ENCODE data around the gene TESMIN. TPM values are rescaled to one million over a fixed set of nuclear protein-coding genes. Genes with fewer than 3 reads are reported as not detected.

Gene TESMIN
- total and polyA plus RNA-seq, 2 donors: 0.70 to 1.0 TPM

DNA sequence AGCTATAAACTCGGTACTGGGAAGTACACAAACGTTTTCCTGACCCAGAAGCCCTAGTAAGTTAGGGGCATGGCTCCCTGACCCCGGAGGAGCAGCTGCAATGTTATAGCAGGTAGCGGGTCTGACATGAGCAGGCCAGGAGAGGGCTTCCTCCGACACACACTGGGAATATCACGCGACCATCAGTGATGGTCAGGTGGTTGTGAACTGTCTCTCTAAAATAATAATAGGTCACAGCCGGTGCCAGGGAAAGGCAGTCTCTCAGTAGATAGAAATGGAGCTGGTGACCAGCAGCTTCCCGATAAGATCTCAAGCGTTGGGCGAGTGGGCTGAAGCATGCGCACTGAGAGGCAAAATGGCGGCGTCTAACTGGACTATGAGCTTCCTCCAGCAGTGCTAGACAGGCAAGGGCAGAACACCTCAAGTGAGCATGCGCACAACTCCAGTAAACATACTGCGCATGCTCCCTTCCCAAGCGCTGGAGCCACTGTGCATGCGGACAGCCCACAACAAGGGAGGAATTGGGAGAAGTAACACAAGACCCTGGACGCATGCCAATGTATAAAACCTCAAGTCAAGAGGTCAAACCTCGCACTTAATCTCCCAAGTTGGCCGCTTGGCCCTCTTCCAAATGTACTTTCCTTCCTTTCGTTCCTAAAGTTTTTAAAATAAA lies 22.3 kb upstream of the TESMIN start:
- Histone ChIP-seq H3K4me1 (ENCODE audit: insufficient read depth) (no peaks in the 10 kb centered on the region), H3K36me3 (ENCODE audit: insufficient read depth) (peaks cover 4% of the 10 kb centered on the region), H3K4me3 (ENCODE audit: low read depth, low read length) (no peak overlapping the region), H3K27ac (ENCODE audit: low read depth) (no peak overlapping the region)
- DNase-seq (ENCODE audit: extremely low spot score): no peak
- WGBS: 67% methylated on average over 22 of the region's 22 CpGs

- peaks cover 4% of the 10 kb centered on the region for H3K36me3 ChIP-seq (ENCODE audit: insufficient read depth)
- WGBS: 94% methylated on average over 20 of the region's 20 CpGs
Observed at GRCh38 chr11:68772936-68773335, 21.6 kb upstream of the TESMIN start.

GRCh38 chr11:68770781-68771180 lies 19.5 kb upstream of the TESMIN start:
- Histone ChIP-seq H3K27ac (ENCODE audit: low read depth) (no peak overlapping the region), H3K4me1 (ENCODE audit: insufficient read depth) (no peaks in the 10 kb centered on the region), H3K4me3 (ENCODE audit: low read depth, low read length) (no peak overlapping the region), H3K36me3 (ENCODE audit: insufficient read depth) (peaks cover 4% of the 10 kb centered on the region)
- no peak for DNase-seq (ENCODE audit: extremely low spot score)
- 82% methylated on average over 12 of the region's 12 CpGs for WGBS

More at GRCh38 chr11:68772936-68773335, 21.6 kb upstream of the TESMIN start:
- no peak overlapping the region for H3K4me3 ChIP-seq (ENCODE audit: low read depth, low read length)
- H3K4me1 ChIP-seq (ENCODE audit: insufficient read depth): no peaks in the 10 kb centered on the region
- H3K27ac ChIP-seq (ENCODE audit: low read depth): no peak overlapping the region
- DNase-seq (ENCODE audit: extremely low spot score): no peak

DNA sequence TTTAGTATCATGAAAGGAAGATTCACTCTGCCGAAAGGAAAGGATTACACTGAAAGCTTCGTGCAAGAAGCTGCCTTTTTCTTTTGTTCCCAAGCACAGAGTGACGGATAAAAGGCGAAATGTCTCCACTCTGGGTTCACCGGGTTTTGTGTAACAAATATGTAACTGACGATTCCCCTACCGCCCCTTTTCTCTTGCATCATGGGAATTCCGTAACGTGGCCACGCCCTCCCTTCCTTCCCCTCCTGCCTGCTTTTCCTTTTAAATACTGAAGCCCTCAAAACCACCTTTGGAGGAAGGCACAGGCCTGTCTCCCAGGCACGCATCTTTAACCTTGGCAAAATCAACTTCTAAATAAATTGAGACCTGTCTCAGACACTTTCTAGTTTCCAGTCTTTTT lies 16.4 kb upstream of the TESMIN start:
- Histone ChIP-seq H3K27ac (ENCODE audit: low read depth) (no peak overlapping the region), H3K36me3 (ENCODE audit: insufficient read depth) (no peaks in the 10 kb centered on the region), H3K4me1 (ENCODE audit: insufficient read depth) (no peaks in the 10 kb centered on the region), H3K4me3 (ENCODE audit: low read depth, low read length) (no peak overlapping the region)
- no peak for DNase-seq (ENCODE audit: extremely low spot score)
- 87% methylated on average over 11 of the region's 11 CpGs for WGBS

DNA sequence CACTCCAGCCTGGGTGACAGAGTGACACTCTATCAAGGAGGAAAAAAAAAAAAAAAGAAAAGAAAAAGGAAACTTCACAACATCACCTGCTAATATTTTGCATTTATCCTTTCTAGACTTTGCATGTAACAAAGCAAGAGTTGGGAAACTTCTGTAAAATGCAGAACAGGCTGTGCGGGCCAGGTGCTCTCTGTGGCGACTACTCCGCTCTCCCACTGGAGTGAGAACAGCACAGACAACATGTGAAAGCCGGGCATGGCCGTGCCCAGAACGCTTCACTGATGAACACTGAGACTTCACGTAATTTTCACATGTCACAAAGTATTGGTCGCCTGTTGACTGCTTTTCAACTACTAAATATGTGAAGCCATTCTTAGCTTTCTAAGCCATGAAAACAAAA lies 15.5 kb upstream of the TESMIN start:
- no peak for DNase-seq (ENCODE audit: extremely low spot score)
- Histone ChIP-seq H3K4me3 (ENCODE audit: low read depth, low read length) (no peak overlapping the region), H3K4me1 (ENCODE audit: insufficient read depth) (no peaks in the 10 kb centered on the region), H3K27ac (ENCODE audit: low read depth) (no peak overlapping the region), H3K36me3 (ENCODE audit: insufficient read depth) (peaks cover 4% of the 10 kb centered on the region)
- 97% methylated on average over 8 of the region's 8 CpGs for WGBS

DNA sequence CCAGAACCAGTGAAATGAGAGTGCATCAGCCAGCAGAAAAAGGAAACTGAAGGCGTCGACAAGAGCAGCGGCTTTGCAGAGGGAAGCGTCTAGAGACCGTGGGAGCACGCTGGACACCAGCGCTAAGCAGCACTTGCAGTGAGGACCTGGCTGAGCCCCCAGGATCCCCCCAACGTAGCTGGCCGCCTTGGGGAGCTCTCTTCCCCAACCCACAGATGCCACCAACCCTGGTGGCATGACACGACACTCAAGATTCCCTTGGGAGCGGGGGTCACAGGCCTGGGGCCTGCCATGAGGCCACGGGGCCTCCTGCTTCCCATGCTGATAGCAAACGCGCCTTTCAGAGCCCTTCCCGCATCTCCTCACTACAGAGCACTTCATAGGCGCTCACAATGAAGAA lies 13.4 kb upstream of the TESMIN start:
- 85% methylated on average over 16 of the region's 16 CpGs for WGBS
- DNase-seq (ENCODE audit: extremely low spot score): no peak
- H3K36me3 ChIP-seq (ENCODE audit: insufficient read depth): peaks cover 5% of the 10 kb centered on the region
- H3K27ac ChIP-seq (ENCODE audit: low read depth): no peak overlapping the region
- no peaks in the 10 kb centered on the region for H3K4me1 ChIP-seq (ENCODE audit: insufficient read depth)
- H3K4me3 ChIP-seq (ENCODE audit: low read depth, low read length): no peak overlapping the region

GRCh38 chr11:68763926-68764657 lies 12.8 kb upstream of the TESMIN start:
- Histone ChIP-seq H3K4me1 (ENCODE audit: insufficient read depth) (no peaks in the 10 kb centered on the region), H3K36me3 (ENCODE audit: insufficient read depth) (peaks cover 5% of the 10 kb centered on the region), H3K4me3 (ENCODE audit: low read depth, low read length) (no peak overlapping the region), H3K27ac (ENCODE audit: low read depth) (no peak overlapping the region)
- DNase-seq (ENCODE audit: extremely low spot score): no peak
- WGBS: 87% methylated on average over 14 of the region's 14 CpGs

DNA sequence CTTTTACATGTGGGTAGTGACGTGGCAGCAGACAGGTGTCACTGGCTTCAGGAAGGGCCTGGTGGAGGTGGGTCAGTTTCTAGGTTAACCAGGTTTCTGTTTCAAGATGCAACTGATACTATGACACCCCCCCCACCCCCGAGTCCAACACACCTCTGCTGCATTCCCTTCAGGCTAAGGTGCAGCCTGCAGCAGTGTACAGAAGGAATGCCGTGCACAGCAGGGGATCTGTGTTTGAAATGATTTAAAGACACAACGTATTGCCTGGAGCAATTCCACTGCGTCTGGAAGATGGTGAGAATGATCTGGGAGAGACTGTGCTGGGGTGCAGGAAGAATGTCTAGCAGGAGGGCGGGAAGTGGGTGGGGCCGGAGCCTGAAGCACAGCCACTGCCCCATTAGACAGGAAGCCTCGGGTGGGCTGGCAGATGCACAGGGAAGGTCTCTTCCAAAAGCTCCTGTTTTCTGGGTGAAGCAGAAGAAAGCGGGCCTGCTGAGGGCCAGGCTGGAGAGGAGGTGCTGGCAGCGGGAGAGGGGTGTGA lies 11.9 kb upstream of the TESMIN start:
- DNase-seq (ENCODE audit: extremely low spot score): no peak
- Histone ChIP-seq H3K4me1 (ENCODE audit: insufficient read depth) (no peaks in the 10 kb centered on the region), H3K4me3 (ENCODE audit: low read depth, low read length) (no peak overlapping the region), H3K27ac (ENCODE audit: low read depth) (no peak overlapping the region), H3K36me3 (ENCODE audit: insufficient read depth) (peaks cover 5% of the 10 kb centered on the region)
- 67% methylated on average over 10 of the region's 10 CpGs for WGBS

DNA sequence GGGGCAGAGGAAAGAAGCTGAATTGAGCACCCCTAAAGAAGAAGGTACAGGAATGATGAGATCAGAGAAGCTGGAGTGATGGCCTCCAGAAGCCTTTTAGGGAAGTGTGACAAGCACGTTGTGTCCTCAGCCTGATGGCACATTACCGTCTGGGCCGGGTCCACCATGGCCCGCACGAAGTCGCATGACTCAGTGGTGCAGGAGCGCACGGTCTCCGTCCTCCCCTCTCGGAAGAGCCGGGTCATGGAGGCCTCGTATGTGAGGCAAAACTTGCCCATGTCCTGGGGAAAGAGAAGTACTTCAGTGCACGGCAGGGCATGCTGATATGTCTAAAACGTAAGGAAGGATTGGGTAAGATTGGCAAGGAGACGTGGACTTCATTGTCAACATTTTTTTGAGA lies 11.2 kb upstream of the TESMIN start:
- H3K36me3 ChIP-seq (ENCODE audit: insufficient read depth): peaks cover 5% of the 10 kb centered on the region
- no peak overlapping the region for H3K4me3 ChIP-seq (ENCODE audit: low read depth, low read length)
- no peak for DNase-seq (ENCODE audit: extremely low spot score)
- 83% methylated on average over 15 of the region's 15 CpGs for WGBS
- H3K4me1 ChIP-seq (ENCODE audit: insufficient read depth): no peaks in the 10 kb centered on the region
- H3K27ac ChIP-seq (ENCODE audit: low read depth): no peak overlapping the region

DNA sequence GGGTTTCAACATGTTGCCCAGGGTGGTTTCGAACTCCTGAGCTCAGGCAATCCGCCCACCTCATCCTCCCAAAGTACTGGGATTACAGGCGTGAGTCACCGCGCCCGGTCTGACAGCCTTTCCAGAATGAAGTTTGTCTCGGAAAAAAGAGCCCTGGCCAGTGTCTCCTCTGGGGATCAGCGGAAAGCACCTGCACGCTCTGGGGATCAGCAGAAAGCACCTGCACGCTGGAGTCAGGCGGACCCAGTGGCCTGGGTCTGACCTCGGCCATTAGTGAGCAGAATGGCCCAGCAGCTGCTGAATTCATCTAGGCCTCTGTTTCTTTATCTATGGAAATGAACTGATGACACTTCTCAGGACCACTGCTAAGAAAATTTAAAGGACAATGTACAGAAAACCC lies 10.5 kb upstream of the TESMIN start:
- no peak for DNase-seq (ENCODE audit: extremely low spot score)
- Histone ChIP-seq H3K27ac (ENCODE audit: low read depth) (no peak overlapping the region), H3K36me3 (ENCODE audit: insufficient read depth) (peaks cover 5% of the 10 kb centered on the region), H3K4me1 (ENCODE audit: insufficient read depth) (no peaks in the 10 kb centered on the region), H3K4me3 (ENCODE audit: low read depth, low read length) (no peak overlapping the region)
- WGBS: 85% methylated on average over 12 of the region's 12 CpGs

GRCh38 chr11:68759991-68760390 lies 8.7 kb upstream of the TESMIN start:
- WGBS: 89% methylated on average over 15 of the region's 15 CpGs
- Histone ChIP-seq H3K4me3 (ENCODE audit: low read depth, low read length) (no peak overlapping the region), H3K4me1 (ENCODE audit: insufficient read depth) (no peaks in the 10 kb centered on the region), H3K27ac (ENCODE audit: low read depth) (no peak overlapping the region), H3K36me3 (ENCODE audit: insufficient read depth) (peaks cover 5% of the 10 kb centered on the region)
- no peak for DNase-seq (ENCODE audit: extremely low spot score)

GRCh38 chr11:68757711-68758110 lies 6.4 kb upstream of the TESMIN start:
- Histone ChIP-seq H3K27ac (ENCODE audit: low read depth) (no peak overlapping the region), H3K36me3 (ENCODE audit: insufficient read depth) (peaks cover 5% of the 10 kb centered on the region), H3K4me1 (ENCODE audit: insufficient read depth) (no peaks in the 10 kb centered on the region), H3K4me3 (ENCODE audit: low read depth, low read length) (no peak overlapping the region)
- WGBS: 74% methylated on average over 8 of the region's 8 CpGs
- DNase-seq (ENCODE audit: extremely low spot score): no peak

DNA sequence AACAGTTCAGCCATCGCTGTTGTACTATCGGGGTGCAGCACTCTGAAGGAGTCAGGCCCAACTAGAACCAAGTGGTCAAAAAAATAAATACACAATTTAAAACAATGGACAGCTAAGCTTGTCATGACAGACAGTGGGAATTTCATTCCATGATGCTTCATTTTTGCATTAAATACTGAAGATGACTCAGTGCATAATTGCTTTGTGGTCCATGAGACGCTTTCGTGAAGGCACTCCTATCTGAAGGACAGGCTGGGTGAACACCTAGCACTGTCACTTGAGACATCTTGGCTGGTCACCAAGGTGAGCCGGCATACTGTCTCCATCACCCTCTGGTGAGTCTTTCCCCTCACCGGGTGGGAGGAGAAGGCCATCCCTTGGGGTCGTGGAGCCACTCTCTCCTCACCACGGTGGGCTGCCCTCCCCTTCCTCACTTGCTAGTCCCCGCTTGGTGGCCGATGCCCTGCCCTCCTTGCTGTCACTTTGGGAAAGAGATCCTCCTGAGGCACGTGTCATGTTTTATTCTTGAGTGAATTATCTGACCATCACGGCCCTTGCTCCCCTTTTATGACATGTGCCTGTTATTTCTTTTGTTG lies 4.9 kb upstream of the TESMIN start:
- DNase-seq (ENCODE audit: extremely low spot score): no peak
- Histone ChIP-seq H3K36me3 (ENCODE audit: insufficient read depth) (peaks cover 1% of the 10 kb centered on the region), H3K4me1 (ENCODE audit: insufficient read depth) (no peaks in the 10 kb centered on the region), H3K27ac (ENCODE audit: low read depth) (no peak overlapping the region), H3K4me3 (ENCODE audit: low read depth, low read length) (no peak overlapping the region)
- 88% methylated on average over 12 of the region's 12 CpGs for WGBS

GRCh38 chr11:68753300-68753699 lies 2.0 kb upstream of the TESMIN start:
- Histone ChIP-seq H3K27ac (ENCODE audit: low read depth) (no peak overlapping the region), H3K36me3 (ENCODE audit: insufficient read depth) (no peaks in the 10 kb centered on the region), H3K4me1 (ENCODE audit: insufficient read depth) (no peaks in the 10 kb centered on the region), H3K4me3 (ENCODE audit: low read depth, low read length) (no peak overlapping the region)
- DNase-seq (ENCODE audit: extremely low spot score): no peak
- WGBS: 84% methylated on average over 9 of the region's 9 CpGs
